ENCODE results near the gene SMYD3. TPM values are rescaled to one million over a fixed set of nuclear protein-coding genes. Genes with fewer than 3 reads are reported as not detected.

SMYD3 gene
- total RNA-seq, 1 experiment from 2014 or later, result 25.5 TPM

DNA sequence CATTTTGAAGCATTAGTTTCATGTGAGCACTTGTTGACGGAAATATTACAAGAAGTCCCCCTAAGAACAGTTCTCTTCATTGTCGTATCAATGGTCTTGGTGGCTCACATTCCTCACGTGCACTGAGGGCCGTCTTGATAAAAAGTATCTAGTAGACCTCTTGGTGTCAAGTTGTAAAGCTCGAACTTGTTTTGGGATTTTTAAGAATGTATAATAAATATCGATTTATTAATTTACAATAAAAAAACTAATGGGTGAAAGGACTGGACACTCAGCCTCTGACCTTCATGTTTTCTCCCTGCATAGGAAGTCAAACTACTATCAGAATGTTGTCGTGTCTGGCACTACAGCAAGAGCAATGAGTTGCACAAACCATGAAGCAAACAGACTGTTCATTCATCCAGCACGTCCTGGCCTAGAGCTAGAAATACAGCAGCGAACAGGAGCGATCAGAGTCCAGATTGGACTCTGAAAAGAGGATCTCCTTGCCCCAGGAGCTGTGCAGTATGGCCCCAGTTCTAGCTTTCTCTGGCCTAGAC lies 319.2 kb downstream of the SMYD3 start:
- Histone ChIP-seq H2BK20ac (ENCODE audit: low read depth, low read length, poor library complexity, severe bottlenecking) (no peak overlapping the region), H3K4me2 (ENCODE audit: insufficient read depth, insufficient read length, low read length) (no peak overlapping the region), H4K5ac (ENCODE audit: insufficient read length, low read depth, low read length) (peak overlapping the region; percentile 78), H3K23me2 (ENCODE audit: insufficient read length, low read depth, low read length, poor library complexity, severe bottlenecking) (no peaks in the 10 kb centered on the region), H3K9ac (ENCODE audit: extremely low read depth, insufficient read length, low read length) (no peak overlapping the region), H3K14ac (ENCODE audit: insufficient read depth, low read length) (no peak overlapping the region), H3K27ac (ENCODE audit: insufficient read length, low read depth, low read length) (no peak overlapping the region), H2BK15ac (ENCODE audit: low read depth, low read length) (no peak overlapping the region), H3K9me3 (ENCODE audit: control insufficient read depth, low read depth, low read length) (no peaks in the 10 kb centered on the region), H2BK12ac (ENCODE audit: insufficient read length, low read depth, low read length) (no peak overlapping the region), H4K8ac (replicated peaks; ENCODE audit: insufficient read length, low read depth, low read length) (peak overlapping the region; percentile 88), H3K79me1 (ENCODE audit: insufficient read depth, low read depth, low read length, poor library complexity, severe bottlenecking) (no peaks in the 10 kb centered on the region), H2BK120ac (ENCODE audit: low read depth, low read length, poor library complexity, severe bottlenecking) (no peak overlapping the region), H3K56ac (ENCODE audit: insufficient read length, low read depth, low read length) (no peak overlapping the region), H3K23ac (ENCODE audit: insufficient read length, low read depth, low read length) (no peak overlapping the region), H3T11ph (ENCODE audit: low read length) (no peak overlapping the region), H3K4me1 (ENCODE audit: insufficient read depth, low read length) (no peaks in the 10 kb centered on the region), H3K4ac (ENCODE audit: low read depth, low read length) (no peak overlapping the region), H3K27me3 (ENCODE audit: insufficient read depth, low read length) (no peaks in the 10 kb centered on the region), H4K20me1 (ENCODE audit: control insufficient read depth, insufficient read depth, insufficient read length) (no peaks in the 10 kb centered on the region), H2BK5ac (ENCODE audit: insufficient read length, low read length) (no peak overlapping the region), H2AFZ (ENCODE audit: low read length) (no peak overlapping the region), H3K18ac (ENCODE audit: insufficient read length, low read depth, low read length) (no peak overlapping the region), H4K91ac (ENCODE audit: insufficient read length, low read depth, low read length) (no peak overlapping the region), H3K79me2 (ENCODE audit: insufficient read depth, low read length) (no peaks in the 10 kb centered on the region), H2AK5ac (ENCODE audit: insufficient read length, low read length) (no peak overlapping the region)
- Mint-ChIP-seq H3K9me3 (no peaks in the 10 kb centered on the region), H3K4me3 (no peak overlapping the region), H3K27me3 (ENCODE audit: low read depth) (no peaks in the 10 kb centered on the region), H3K27ac (no peak overlapping the region; a peak in 1 of 7 replicates), H3K36me3 (ENCODE audit: insufficient read depth in 1 of 3, low read depth in 3 of 3) (no peaks in the 10 kb centered on the region), H3K4me1 (no peaks in the 10 kb centered on the region)
- no CpG with 5 or more reads among the region's 10 CpGs for WGBS (ENCODE audit: extremely low coverage, insufficient read length, low lambda C conversion rate)
- DNase-seq, result no peak
- TF ChIP-seq, protein P1, sequence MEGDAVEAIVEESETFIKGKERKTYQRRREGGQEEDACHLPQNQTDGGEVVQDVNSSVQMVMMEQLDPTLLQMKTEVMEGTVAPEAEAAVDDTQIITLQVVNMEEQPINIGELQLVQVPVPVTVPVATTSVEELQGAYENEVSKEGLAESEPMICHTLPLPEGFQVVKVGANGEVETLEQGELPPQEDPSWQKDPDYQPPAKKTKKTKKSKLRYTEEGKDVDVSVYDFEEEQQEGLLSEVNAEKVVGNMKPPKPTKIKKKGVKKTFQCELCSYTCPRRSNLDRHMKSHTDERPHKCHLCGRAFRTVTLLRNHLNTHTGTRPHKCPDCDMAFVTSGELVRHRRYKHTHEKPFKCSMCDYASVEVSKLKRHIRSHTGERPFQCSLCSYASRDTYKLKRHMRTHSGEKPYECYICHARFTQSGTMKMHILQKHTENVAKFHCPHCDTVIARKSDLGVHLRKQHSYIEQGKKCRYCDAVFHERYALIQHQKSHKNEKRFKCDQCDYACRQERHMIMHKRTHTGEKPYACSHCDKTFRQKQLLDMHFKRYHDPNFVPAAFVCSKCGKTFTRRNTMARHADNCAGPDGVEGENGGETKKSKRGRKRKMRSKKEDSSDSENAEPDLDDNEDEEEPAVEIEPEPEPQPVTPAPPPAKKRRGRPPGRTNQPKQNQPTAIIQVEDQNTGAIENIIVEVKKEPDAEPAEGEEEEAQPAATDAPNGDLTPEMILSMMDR (conservative IDR thresholded peaks at IDR 0.05), result no peak

Measured in H9 (cell line).